HEK293 (cell line): ENCODE measurements around the gene THOC1.

ENCODE experiments used
- KLF1 ChIP-seq: fragments of 450-650 bp; formaldehyde crosslinking; IDR thresholded peaks from 2 replicates; pipeline ENCODE4 v1.5.1; 2016; ENCODE audit warnings: missing biosample characterization, missing genetic modification characterization
- ZBTB17 ChIP-seq: fragments of 450-650 bp; formaldehyde crosslinking; IDR thresholded peaks from 2 replicates; pipeline ENCODE4 v1.5.1; 2016; ENCODE audit warnings: missing biosample characterization, missing genetic modification characterization
- ZNF175 ChIP-seq: fragments of 450-650 bp; formaldehyde crosslinking; IDR thresholded peaks from 2 replicates; pipeline ENCODE4 v1.5.1; 2016; ENCODE audit warnings: missing biosample characterization, missing genetic modification characterization
- ZSCAN30 ChIP-seq: fragments of 450-650 bp; IDR thresholded peaks from 2 replicates; pipeline ENCODE4 v1.5.1; 2018; ENCODE audit warnings: missing biosample characterization, mild to moderate bottlenecking, missing genetic modification characterization, moderate library complexity
- TF ChIP-seq, protein P1 (sequence below): fragments of 450-650 bp; formaldehyde crosslinking; IDR thresholded peaks from 2 replicates; pipeline ENCODE4 v1.5.1; 2016; ENCODE audit warnings: missing biosample characterization, missing genetic modification characterization
- TF ChIP-seq, protein P2 (sequence below): fragments of 450-650 bp; formaldehyde crosslinking; IDR thresholded peaks from 2 replicates; pipeline ENCODE4 v1.5.1; 2016; ENCODE audit warnings: missing biosample characterization, missing genetic modification characterization
- TF ChIP-seq, protein P3 (sequence below): fragments of 450-650 bp; formaldehyde crosslinking; IDR thresholded peaks from 2 replicates; pipeline ENCODE4 v1.5.1; 2016; ENCODE audit warnings: missing biosample characterization, missing genetic modification characterization

DNA sequence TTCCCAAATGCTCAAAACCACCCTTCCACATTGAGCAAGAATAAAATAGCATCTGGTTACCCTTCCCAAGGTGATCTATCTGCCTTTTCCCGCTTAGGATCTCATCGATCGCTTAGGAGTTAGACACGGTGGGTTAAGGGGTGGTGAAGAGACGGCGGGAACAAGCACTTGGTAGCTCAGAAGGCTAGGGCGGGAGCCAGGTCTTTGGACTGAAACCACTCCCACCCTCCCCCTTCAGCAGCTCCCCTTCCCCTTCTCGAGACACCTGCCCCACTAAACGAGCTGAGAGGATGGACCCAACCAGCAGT, 513 bp downstream of the THOC1 start:
- TF ChIP-seq, protein P1, sequence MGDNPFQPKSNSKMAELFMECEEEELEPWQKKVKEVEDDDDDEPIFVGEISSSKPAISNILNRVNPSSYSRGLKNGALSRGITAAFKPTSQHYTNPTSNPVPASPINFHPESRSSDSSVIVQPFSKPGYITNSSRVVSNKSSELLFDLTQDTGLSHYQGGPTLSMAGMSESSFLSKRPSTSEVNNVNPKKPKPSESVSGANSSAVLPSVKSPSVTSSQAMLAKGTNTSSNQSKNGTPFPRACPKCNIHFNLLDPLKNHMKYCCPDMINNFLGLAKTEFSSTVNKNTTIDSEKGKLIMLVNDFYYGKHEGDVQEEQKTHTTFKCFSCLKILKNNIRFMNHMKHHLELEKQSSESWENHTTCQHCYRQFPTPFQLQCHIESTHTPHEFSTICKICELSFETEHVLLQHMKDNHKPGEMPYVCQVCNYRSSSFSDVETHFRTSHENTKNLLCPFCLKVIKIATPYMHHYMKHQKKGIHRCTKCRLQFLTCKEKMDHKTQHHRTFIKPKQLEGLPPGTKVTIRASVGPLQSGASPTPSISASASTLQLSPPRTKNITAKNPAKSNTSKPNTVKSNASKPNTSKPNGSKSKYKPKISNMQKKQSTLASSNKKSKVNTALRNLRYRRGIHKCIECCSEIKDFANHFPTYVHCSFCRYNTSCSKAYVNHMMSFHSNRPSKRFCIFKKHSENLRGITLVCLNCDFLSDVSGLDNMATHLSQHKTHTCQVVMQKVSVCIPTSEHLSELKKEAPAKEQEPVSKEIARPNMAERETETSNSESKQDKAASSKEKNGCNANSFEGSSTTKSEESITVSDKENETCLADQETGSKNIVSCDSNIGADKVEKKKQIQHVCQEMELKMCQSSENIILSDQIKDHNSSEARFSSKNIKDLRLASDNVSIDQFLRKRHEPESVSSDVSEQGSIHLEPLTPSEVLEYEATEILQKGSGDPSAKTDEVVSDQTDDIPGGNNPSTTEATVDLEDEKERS = no peak
- TF ChIP-seq, protein P2, sequence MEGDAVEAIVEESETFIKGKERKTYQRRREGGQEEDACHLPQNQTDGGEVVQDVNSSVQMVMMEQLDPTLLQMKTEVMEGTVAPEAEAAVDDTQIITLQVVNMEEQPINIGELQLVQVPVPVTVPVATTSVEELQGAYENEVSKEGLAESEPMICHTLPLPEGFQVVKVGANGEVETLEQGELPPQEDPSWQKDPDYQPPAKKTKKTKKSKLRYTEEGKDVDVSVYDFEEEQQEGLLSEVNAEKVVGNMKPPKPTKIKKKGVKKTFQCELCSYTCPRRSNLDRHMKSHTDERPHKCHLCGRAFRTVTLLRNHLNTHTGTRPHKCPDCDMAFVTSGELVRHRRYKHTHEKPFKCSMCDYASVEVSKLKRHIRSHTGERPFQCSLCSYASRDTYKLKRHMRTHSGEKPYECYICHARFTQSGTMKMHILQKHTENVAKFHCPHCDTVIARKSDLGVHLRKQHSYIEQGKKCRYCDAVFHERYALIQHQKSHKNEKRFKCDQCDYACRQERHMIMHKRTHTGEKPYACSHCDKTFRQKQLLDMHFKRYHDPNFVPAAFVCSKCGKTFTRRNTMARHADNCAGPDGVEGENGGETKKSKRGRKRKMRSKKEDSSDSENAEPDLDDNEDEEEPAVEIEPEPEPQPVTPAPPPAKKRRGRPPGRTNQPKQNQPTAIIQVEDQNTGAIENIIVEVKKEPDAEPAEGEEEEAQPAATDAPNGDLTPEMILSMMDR = no peak
- no peak for TF ChIP-seq ZSCAN30 (tag by site-specific recombination)
- TF ChIP-seq ZBTB17 = no peak
- TF ChIP-seq, protein P3, sequence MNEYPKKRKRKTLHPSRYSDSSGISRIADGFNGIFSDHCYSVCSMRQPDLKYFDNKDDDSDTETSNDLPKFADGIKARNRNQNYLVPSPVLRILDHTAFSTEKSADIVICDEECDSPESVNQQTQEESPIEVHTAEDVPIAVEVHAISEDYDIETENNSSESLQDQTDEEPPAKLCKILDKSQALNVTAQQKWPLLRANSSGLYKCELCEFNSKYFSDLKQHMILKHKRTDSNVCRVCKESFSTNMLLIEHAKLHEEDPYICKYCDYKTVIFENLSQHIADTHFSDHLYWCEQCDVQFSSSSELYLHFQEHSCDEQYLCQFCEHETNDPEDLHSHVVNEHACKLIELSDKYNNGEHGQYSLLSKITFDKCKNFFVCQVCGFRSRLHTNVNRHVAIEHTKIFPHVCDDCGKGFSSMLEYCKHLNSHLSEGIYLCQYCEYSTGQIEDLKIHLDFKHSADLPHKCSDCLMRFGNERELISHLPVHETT (tag by site-specific recombination) = no peak
- no peak for TF ChIP-seq ZNF175
- TF ChIP-seq KLF1 = no peak
